Measurements from ENCODE around the gene SLC9C2. TPM values are rescaled to one million over a fixed set of nuclear protein-coding genes. Genes with fewer than 3 reads are reported as not detected.
"Not testable (repeated sequence)": the region's sequence is repeated elsewhere in the genome, so short reads cannot be mapped to it uniquely, and the experiment has no call there.

The SLC9C2 gene
- not detected in 2 replicates for total RNA-seq (2022)
- Bru-seq, nascent RNA, result percentile 13 among the genes with signal in this experiment
- BruChase-seq, experiment 1, labeled RNA remaining after a 6-hour chase, result percentile 11 among the genes with signal in this experiment
- BruChase-seq, experiment 2, labeled RNA remaining after a 2-hour chase, result percentile 11 among the genes with signal in this experiment
- long read RNA-seq, result 0 reads

GRCh38 chr1:173603056-173603591 lies at the start of gene SLC9C2:
Gene SLC9C2 (minus strand): TSS chr1:173603072. CDS start chr1:173601776, 1,296 bp downstream.
- intact Hi-C loops (cut with micrococcal nuclease; ENCODE audit: unreplicated experiment), result no loop called here
- H3K27me3 Mint-ChIP-seq (ENCODE audit: unreplicated experiment), result no peaks in the 10 kb centered on the region
- peak within 1 kb of the TSS; percentile 0 for H3K27ac Mint-ChIP-seq (ENCODE audit: unreplicated experiment)
- peak within 1 kb of the TSS; percentile 7 for H3K4me3 Mint-ChIP-seq (ENCODE audit: low read depth, unreplicated experiment)
- H3K9me3 Mint-ChIP-seq (ENCODE audit: low read depth, unreplicated experiment), result no peaks in the 10 kb centered on the region
- peak; percentile 15 for DNase-seq
- H3K4me1 Mint-ChIP-seq (ENCODE audit: low read depth, unreplicated experiment), result no peaks in the 10 kb centered on the region
- BruUV-seq (replicated peaks), result no TSS peak
- no peaks in the 10 kb centered on the region for H3K36me3 Mint-ChIP-seq (ENCODE audit: insufficient read depth, unreplicated experiment)
- CTCF ChIA-PET, result interaction anchor here (0.7 kb wide), 1 partner anchor 92 kb away, joined by 3 read pairs; no protein-coding TSS in a partner anchor
- no peak for TF ChIP-seq CTCF (IDR thresholded peaks at IDR 0.05; ENCODE audit: unreplicated experiment)

- DNase-seq, result no peak
- H3K4me3 Mint-ChIP-seq (ENCODE audit: low read depth, unreplicated experiment), result no peak overlapping the region
- no peaks in the 10 kb centered on the region for H3K36me3 Mint-ChIP-seq (ENCODE audit: insufficient read depth, unreplicated experiment)
- no peaks in the 10 kb centered on the region for H3K4me1 Mint-ChIP-seq (ENCODE audit: low read depth, unreplicated experiment)
- peaks cover 18% of the 10 kb centered on the region for H3K27me3 Mint-ChIP-seq (ENCODE audit: unreplicated experiment)
- CTCF ChIA-PET, result interaction anchor here (1.8 kb wide), 1 partner anchor 14 kb away, joined by 3 read pairs; the partner anchor contains the start of gene TEX50
- BruUV-seq (replicated peaks), result no TSS peak
- no peak for TF ChIP-seq CTCF (IDR thresholded peaks at IDR 0.05; ENCODE audit: unreplicated experiment)
- intact Hi-C loops (cut with micrococcal nuclease; ENCODE audit: unreplicated experiment), result no loop called here
- H3K9me3 Mint-ChIP-seq (ENCODE audit: low read depth, unreplicated experiment), result peaks cover 6% of the 10 kb centered on the region
- H3K27ac Mint-ChIP-seq (ENCODE audit: unreplicated experiment), result no peak overlapping the region
These were observed 46.2 kb upstream of the SLC9C2 start for GRCh38 chr1:173648880-173649605.

- CTCF ChIA-PET, result interaction anchor here (0.6 kb wide), 1 partner anchor 447 kb away, joined by 3 read pairs; no protein-coding TSS in a partner anchor
- H3K4me3 Mint-ChIP-seq (ENCODE audit: low read depth, unreplicated experiment), result no peak overlapping the region
- TF ChIP-seq CTCF (IDR thresholded peaks at IDR 0.05; ENCODE audit: unreplicated experiment), result no peak
- DNase-seq, result no peak
- H3K9me3 Mint-ChIP-seq (ENCODE audit: low read depth, unreplicated experiment), result peaks cover 1% of the 10 kb centered on the region
- no peaks in the 10 kb centered on the region for H3K4me1 Mint-ChIP-seq (ENCODE audit: low read depth, unreplicated experiment)
- H3K27ac Mint-ChIP-seq (ENCODE audit: unreplicated experiment), result no peak overlapping the region
- BruUV-seq (replicated peaks), result no TSS peak
- no peaks in the 10 kb centered on the region for H3K36me3 Mint-ChIP-seq (ENCODE audit: insufficient read depth, unreplicated experiment)
- intact Hi-C loops (cut with micrococcal nuclease; ENCODE audit: unreplicated experiment), result no loop called here
- H3K27me3 Mint-ChIP-seq (ENCODE audit: unreplicated experiment), result no peaks in the 10 kb centered on the region
These were observed 43.8 kb upstream of the SLC9C2 start for GRCh38 chr1:173646656-173647055.

GRCh38 chr1:173642450-173643139 lies 39.7 kb upstream of the SLC9C2 start:
- not testable (repeated sequence) for H3K4me1 Mint-ChIP-seq (ENCODE audit: low read depth, unreplicated experiment)

More at GRCh38 chr1:173642450-173643139, 39.7 kb upstream of the SLC9C2 start:
- CTCF ChIA-PET; BruUV-seq (replicated peaks); H3K4me3 Mint-ChIP-seq (ENCODE audit: low read depth, unreplicated experiment); H3K27ac Mint-ChIP-seq (ENCODE audit: unreplicated experiment); DNase-seq; intact Hi-C loops (cut with micrococcal nuclease; ENCODE audit: unreplicated experiment); H3K27me3 Mint-ChIP-seq (ENCODE audit: unreplicated experiment); H3K9me3 Mint-ChIP-seq (ENCODE audit: low read depth, unreplicated experiment); H3K36me3 Mint-ChIP-seq (ENCODE audit: insufficient read depth, unreplicated experiment): not testable (repeated sequence)

Measured in Calu3 (cell line).